Right cardiac atrium (tissue), 5 donors: ENCODE data around the gene TAS1R1. TPM values are rescaled to one million over a fixed set of nuclear protein-coding genes. Genes with fewer than 3 reads are reported as not detected.
A peak's percentile ranks its signal among the peaks of the same experiment; 100 is the strongest.

ENCODE experiments used
- ATAC-seq, 2 donors: fragments of 200-7000 bp; cut with Tn5 transposase; one replicate each; pipeline versions ENCODE4 v1.8.0 to v1.9.1; 2020; ENCODE audit warnings: moderate library complexity in 2 of 2, mild to moderate bottlenecking in 1 of 2
- DNase-seq, 3 donors: peaks; one replicate each; pipeline ENCODE4 v3.0.0-alpha.2; 2020
- H3K27ac ChIP-seq: one replicate; pipeline ENCODE4 v1.5.1; 2013; ENCODE audit warnings: mild to moderate bottlenecking, low read length, control low read depth, moderate library complexity
- H3K27me3 ChIP-seq: one replicate; pipeline ENCODE4 v1.6.1; 2013; ENCODE audit not compliant: control insufficient read depth, insufficient read depth
- H3K4me1 ChIP-seq: one replicate; pipeline ENCODE4 v1.6.1; 2013; ENCODE audit warnings: low read length; ENCODE audit not compliant: control insufficient read depth, insufficient read depth
- H3K4me3 ChIP-seq: one replicate; pipeline ENCODE4 v1.5.1; 2013; ENCODE audit warnings: low read length, control low read depth
- H3K9me3 ChIP-seq: one replicate; pipeline ENCODE4 v1.6.1; 2013; ENCODE audit warnings: low read length; ENCODE audit not compliant: control insufficient read depth
- WGBS: extraction: QIAGEN DNeasy Blood & Tissue Kit; methylation state at CpG from one replicate; pipeline ENCODE4 v1.1.7; 2013; 5-methylcytosine and 5-hydroxymethylcytosine counted together
- intact Hi-C, 4 donors: fragments of 100-400 bp; cut with DNase I; formaldehyde crosslinking; loops; one replicate each; pipeline versions ENCODE4 v1.11.0 to v1.14.0; 2022 to 2023
- polyA plus RNA-seq: library from polyadenylated mRNA; stranded (reverse); fragments of 200-250 nt; gene quantifications from one replicate; pipeline ENCODE4 v1.2.3, GENCODE V29; 2013
- total RNA-seq, 4 donors: library from RNA; stranded (reverse); fragmentation: NEBNext Ultra II Directional; extraction: Animal tissue kit (Norgen Biotek cat#: 25700); gene quantifications; one replicate each; pipeline ENCODE4 v1.2.1, GENCODE V29; 2021
- donor health status: healthy with polysubstance abuse.
- donor health status: DM: no; HTN: yes; CAD: no.
- donor health status: DM: no; HTN: no; CAD: no.
- donor health status: DM: no; HTN: yes; CAD: no; lungs with severe emphysema.
- donor health status: DM: yes; HTN: yes; CAD: no.

The TAS1R1 gene
- total and polyA plus RNA-seq, 5 donors: not detected

GRCh38 chr1:6574818-6575217 lies 19.7 kb downstream of the TAS1R1 start:
- Histone ChIP-seq H3K4me1 (peaks cover 5% of the 10 kb centered on the region), H3K27ac (no peak overlapping the region), H3K4me3 (no peak overlapping the region), H3K27me3 (no peaks in the 10 kb centered on the region), H3K9me3 (no peaks in the 10 kb centered on the region)
- 85% methylated on average over 14 of the region's 14 CpGs for WGBS
- ATAC-seq: no peak
- intact Hi-C loops: no loop called here
- no peak for DNase-seq

DNA sequence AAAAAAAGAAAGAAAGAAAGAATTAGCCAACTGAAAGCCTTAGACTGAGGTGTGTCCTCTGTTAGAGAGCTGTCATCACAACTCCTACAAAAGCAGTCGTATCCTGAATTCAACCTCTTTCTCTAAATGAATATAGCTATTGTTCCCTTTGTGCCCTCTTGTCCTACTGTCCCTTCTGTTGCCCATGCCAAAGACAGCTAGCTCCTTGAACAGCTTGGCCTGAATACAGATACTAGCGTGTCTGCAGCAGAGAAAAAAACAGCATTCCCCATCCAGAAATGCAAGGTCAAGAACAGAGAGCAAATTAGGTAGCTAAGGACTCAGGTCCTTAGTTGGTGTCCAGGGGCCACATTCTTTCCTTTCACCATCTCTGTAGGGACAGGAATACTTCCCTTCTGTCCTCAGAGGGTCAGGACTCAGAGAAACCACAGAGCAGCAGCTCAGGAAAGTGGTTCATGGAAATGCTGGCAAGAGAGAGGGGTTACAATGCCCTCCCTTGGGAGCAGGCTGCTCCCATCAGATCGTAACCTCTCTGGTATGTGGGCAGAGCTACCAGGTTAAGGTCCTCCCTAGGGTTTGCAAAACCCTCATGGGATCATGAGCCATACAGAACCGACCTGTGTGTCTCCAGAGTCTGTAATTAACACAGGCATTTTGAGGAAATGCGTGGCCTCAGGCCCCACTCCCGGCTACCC lies 22.9 kb downstream of the TAS1R1 start:
- DNase-seq (no peak), ATAC-seq (no peak)
- peaks cover 12% of the 10 kb centered on the region for H3K4me1 ChIP-seq
- intact Hi-C loops: no loop called here
- no peak overlapping the region for H3K27ac ChIP-seq
- no peak overlapping the region for H3K4me3 ChIP-seq
- H3K27me3 ChIP-seq: no peaks in the 10 kb centered on the region
- no peaks in the 10 kb centered on the region for H3K9me3 ChIP-seq
- WGBS: 70% methylated on average over 6 of the region's 6 CpGs

DNA sequence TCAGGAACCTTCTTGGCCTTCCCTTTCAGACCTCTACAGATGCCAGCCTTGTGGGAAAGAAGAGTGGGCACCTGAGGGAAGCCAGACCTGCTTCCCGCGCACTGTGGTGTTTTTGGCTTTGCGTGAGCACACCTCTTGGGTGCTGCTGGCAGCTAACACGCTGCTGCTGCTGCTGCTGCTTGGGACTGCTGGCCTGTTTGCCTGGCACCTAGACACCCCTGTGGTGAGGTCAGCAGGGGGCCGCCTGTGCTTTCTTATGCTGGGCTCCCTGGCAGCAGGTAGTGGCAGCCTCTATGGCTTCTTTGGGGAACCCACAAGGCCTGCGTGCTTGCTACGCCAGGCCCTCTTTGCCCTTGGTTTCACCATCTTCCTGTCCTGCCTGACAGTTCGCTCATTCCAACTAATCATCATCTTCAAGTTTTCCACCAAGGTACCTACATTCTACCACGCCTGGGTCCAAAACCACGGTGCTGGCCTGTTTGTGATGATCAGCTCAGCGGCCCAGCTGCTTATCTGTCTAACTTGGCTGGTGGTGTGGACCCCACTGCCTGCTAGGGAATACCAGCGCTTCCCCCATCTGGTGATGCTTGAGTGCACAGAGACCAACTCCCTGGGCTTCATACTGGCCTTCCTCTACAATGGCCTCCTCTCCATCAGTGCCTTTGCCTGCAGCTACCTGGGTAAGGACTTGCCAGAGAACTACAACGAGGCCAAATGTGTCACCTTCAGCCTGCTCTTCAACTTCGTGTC lies 23.7 kb downstream of the TAS1R1 start:
- Histone ChIP-seq H3K27me3 (no peaks in the 10 kb centered on the region), H3K27ac (peak overlapping the region; percentile 90), H3K4me3 (no peak overlapping the region), H3K9me3 (no peaks in the 10 kb centered on the region), H3K4me1 (peaks cover 12% of the 10 kb centered on the region)
- no peak for ATAC-seq
- intact Hi-C loops: no loop called here
- DNase-seq: peak in 1 of 3 donors; percentile 52
- 88% methylated on average over 14 of the region's 14 CpGs for WGBS

DNA sequence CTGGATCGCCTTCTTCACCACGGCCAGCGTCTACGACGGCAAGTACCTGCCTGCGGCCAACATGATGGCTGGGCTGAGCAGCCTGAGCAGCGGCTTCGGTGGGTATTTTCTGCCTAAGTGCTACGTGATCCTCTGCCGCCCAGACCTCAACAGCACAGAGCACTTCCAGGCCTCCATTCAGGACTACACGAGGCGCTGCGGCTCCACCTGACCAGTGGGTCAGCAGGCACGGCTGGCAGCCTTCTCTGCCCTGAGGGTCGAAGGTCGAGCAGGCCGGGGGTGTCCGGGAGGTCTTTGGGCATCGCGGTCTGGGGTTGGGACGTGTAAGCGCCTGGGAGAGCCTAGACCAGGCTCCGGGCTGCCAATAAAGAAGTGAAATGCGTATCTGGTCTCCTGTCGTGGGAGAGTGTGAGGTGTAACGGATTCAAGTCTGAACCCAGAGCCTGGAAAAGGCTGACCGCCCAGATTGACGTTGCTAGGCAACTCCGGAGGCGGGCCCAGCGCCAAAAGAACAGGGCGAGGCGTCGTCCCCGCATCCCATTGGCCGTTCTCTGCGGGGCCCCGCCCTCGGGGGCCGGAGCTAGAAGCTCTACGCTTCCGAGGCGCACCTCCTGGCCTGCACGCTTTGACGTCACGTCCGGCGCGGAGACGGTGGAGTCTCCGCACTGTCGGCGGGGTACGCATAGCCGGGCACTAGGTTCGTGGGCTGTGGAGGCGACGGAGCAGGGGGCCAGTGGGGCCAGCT lies 24.4 kb downstream of the TAS1R1 start, which contains the start of gene ZBTB48:
Gene ZBTB48, plus strand, starts transcription at position 621 of the 745 bp plus-strand sequence. CDS start 616 bp downstream, outside the sequence.
- peak; percentile 98 for ATAC-seq

GRCh38 chr1:6580119-6580592 lies 25.0 kb downstream of the TAS1R1 start:
- Histone ChIP-seq H3K9me3 (no peaks in the 10 kb centered on the region), H3K4me3 (peak overlapping the region; percentile 80), H3K27me3 (no peaks in the 10 kb centered on the region), H3K4me1 (peaks cover 12% of the 10 kb centered on the region), H3K27ac (peak overlapping the region; percentile 79)
- no peak for DNase-seq
- under 1% methylated on average over 30 of the region's 30 CpGs for WGBS
- ATAC-seq: peak; percentile 1 to 9
- intact Hi-C loops: no loop called here

More for the DNA sequence above, 24.4 kb downstream of the TAS1R1 start, which contains the start of gene ZBTB48:
- H3K9me3 ChIP-seq: no peaks in the 10 kb centered on the region
- no peaks in the 10 kb centered on the region for H3K27me3 ChIP-seq
- H3K4me1 ChIP-seq: peaks cover 12% of the 10 kb centered on the region
- peak within 1 kb of the TSS; percentile 80 for H3K4me3 ChIP-seq
- intact Hi-C loops: no loop called here
- WGBS: 13% methylated on average over 58 of the region's 58 CpGs
- H3K27ac ChIP-seq: peak within 1 kb of the TSS; percentile 90
- peak; percentile 100 for DNase-seq

- Histone ChIP-seq H3K4me3 (peak overlapping the region; percentile 80), H3K27me3 (no peaks in the 10 kb centered on the region), H3K4me1 (peaks cover 12% of the 10 kb centered on the region), H3K9me3 (no peaks in the 10 kb centered on the region), H3K27ac (peak overlapping the region; percentile 2)
- 32% methylated on average over 19 of the region's 19 CpGs for WGBS
- intact Hi-C loops: no loop called here
- DNase-seq: peak in 2 of 3 donors; percentile 59 to 63
- peak in 1 of 2 donors; percentile 3 for ATAC-seq
Measured at GRCh38 chr1:6580593-6581409, 25.7 kb downstream of the TAS1R1 start.

DNA sequence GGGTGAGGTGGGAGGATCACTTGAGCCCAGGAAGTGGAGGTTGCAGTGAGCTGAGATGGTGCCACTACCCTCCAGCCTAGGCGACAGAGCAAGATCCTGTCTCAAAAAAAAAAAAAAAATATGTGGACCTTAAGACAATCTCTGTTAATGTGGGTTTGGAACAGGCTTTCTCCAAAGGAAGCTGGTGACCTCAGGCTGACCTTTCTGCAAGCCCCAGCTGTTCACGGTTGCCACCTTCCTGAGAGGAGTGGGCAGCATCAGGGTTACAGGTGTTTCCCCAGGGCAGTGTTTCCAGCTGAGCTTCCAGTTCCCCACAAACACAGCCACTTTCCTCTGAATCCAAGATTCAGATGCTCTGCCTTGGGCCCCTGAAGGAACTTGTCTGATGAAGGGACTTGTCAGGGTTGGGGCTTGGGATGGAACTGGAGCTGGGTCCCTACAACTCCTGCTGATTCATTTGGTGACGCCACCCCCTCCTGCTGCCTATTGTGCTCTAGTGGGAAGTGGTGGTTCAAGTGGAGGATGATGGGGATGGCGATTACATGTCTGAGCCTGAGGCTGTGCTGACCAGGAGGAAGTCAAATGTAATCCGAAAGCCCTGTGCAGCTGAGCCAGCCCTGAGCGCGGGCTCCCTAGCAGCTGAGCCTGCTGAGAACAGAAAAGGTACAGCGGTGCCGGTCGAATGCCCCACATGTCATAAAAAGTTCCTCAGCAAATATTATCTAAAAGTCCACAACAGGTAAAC lies 26.6 kb downstream of the TAS1R1 start:
- Histone ChIP-seq H3K27ac (no peak overlapping the region), H3K4me3 (no peak overlapping the region), H3K4me1 (peaks cover 12% of the 10 kb centered on the region), H3K27me3 (no peaks in the 10 kb centered on the region), H3K9me3 (no peaks in the 10 kb centered on the region)
- intact Hi-C loops: no loop called here
- ATAC-seq: no peak
- DNase-seq: peak in 1 of 3 donors; percentile 52
- WGBS: 70% methylated on average over 10 of the region's 10 CpGs

GRCh38 chr1:6582370-6582769 lies 27.3 kb downstream of the TAS1R1 start:
- no peak overlapping the region for H3K27ac ChIP-seq
- peaks cover 12% of the 10 kb centered on the region for H3K4me1 ChIP-seq
- no peaks in the 10 kb centered on the region for H3K9me3 ChIP-seq
- no peak overlapping the region for H3K4me3 ChIP-seq
- 79% methylated on average over 1 of the region's 1 CpG for WGBS
- no peak for DNase-seq
- no peak for ATAC-seq
- intact Hi-C loops: no loop called here
- H3K27me3 ChIP-seq: no peaks in the 10 kb centered on the region

- no peak overlapping the region for H3K4me3 ChIP-seq
- DNase-seq: peak in 1 of 3 donors; percentile 59
- H3K9me3 ChIP-seq: no peaks in the 10 kb centered on the region
- no peak for ATAC-seq
- H3K27ac ChIP-seq: no peak overlapping the region
- no peaks in the 10 kb centered on the region for H3K27me3 ChIP-seq
- intact Hi-C loops: no loop called here
- WGBS: 66% methylated on average over 21 of the region's 21 CpGs
- H3K4me1 ChIP-seq: peaks cover 13% of the 10 kb centered on the region
Measured at GRCh38 chr1:6584126-6585080, 29.3 kb downstream of the TAS1R1 start.
